ENCODE measurements around the gene CEP128.

Gene CEP128

DNA sequence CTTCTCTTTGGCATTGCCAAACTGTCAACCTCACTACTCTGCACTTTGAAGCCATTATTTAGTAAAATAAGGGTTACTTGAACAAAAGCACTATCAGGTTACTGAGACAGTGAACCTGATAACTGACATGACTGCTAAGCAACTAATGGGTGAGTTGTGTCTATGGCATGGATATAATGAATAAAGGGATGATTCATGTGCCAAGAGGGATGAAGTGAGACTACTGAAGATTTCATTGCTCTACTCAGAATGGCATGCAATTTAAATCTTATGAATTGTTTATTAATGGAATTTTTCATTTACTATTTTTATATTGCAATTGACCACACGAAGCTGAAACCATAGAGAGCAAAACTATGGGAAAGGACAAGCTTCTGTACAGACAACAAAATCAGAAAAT lies 74.4 kb downstream of the CEP128 start:
- TF ChIP-seq, protein P1, sequence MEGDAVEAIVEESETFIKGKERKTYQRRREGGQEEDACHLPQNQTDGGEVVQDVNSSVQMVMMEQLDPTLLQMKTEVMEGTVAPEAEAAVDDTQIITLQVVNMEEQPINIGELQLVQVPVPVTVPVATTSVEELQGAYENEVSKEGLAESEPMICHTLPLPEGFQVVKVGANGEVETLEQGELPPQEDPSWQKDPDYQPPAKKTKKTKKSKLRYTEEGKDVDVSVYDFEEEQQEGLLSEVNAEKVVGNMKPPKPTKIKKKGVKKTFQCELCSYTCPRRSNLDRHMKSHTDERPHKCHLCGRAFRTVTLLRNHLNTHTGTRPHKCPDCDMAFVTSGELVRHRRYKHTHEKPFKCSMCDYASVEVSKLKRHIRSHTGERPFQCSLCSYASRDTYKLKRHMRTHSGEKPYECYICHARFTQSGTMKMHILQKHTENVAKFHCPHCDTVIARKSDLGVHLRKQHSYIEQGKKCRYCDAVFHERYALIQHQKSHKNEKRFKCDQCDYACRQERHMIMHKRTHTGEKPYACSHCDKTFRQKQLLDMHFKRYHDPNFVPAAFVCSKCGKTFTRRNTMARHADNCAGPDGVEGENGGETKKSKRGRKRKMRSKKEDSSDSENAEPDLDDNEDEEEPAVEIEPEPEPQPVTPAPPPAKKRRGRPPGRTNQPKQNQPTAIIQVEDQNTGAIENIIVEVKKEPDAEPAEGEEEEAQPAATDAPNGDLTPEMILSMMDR (IDR thresholded peaks at IDR 0.05; ENCODE audit: low read depth, low read length, missing control alignments) = no peak
- H3K4me3 ChIP-seq (replicated peaks; ENCODE audit: low read depth, low read length) = no peak overlapping the region
- DNase-seq (ENCODE audit: extremely low read depth, low read depth) = no peak

DNA sequence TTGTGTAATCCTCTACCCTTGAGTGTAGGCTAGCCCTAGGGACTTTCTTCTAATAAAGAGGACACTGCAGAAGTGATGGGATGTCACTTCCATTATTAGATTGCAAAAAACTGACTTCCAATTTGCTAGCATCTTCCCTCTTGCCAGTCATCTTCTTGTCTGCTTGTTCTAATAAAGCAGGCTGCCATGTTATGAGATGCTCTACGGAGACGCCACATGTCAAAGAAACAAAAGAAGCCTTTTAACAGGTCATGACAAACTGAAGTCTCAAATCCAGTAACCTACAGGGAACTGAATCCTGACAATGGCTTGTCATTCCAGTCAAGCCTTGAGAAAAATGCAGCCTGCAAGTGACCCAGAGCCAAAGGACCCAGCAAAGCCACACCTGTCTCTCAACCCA lies 76.0 kb downstream of the CEP128 start:
- H3K4me3 ChIP-seq (replicated peaks; ENCODE audit: low read depth, low read length) = no peak overlapping the region
- no peak for DNase-seq (ENCODE audit: extremely low read depth, low read depth)
- TF ChIP-seq, protein P1 (IDR thresholded peaks at IDR 0.05; ENCODE audit: low read depth, low read length, missing control alignments) = no peak

GRCh38 chr14:80862983-80863382 lies 78.6 kb downstream of the CEP128 start:
- DNase-seq (ENCODE audit: extremely low read depth, low read depth) = no peak
- no peak overlapping the region for H3K4me3 ChIP-seq (replicated peaks; ENCODE audit: low read depth, low read length)
- TF ChIP-seq, protein P1 (IDR thresholded peaks at IDR 0.05; ENCODE audit: low read depth, low read length, missing control alignments) = no peak

DNA sequence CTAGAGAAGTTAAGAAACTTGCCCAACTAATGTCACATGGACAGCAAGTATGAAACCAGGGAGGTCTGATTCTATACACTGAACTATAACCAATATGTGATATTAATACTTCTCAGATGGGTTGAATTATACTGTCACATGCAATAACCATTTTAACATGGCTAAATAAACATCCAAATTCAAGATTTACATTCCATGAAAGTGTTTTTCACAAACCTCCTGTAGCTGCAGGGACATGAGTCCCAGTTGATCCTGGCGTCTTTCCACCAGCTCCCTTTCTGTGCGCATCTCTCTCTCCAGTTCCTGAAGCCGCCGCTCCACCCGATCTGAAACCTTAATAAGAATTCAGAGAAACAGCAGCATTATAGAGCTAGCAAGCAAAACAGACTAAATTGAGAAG lies 79.0 kb downstream of the CEP128 start:
- TF ChIP-seq, protein P1 (IDR thresholded peaks at IDR 0.05; ENCODE audit: low read depth, low read length, missing control alignments) = no peak
- DNase-seq (ENCODE audit: extremely low read depth, low read depth) = no peak
- no peak overlapping the region for H3K4me3 ChIP-seq (replicated peaks; ENCODE audit: low read depth, low read length)

DNA sequence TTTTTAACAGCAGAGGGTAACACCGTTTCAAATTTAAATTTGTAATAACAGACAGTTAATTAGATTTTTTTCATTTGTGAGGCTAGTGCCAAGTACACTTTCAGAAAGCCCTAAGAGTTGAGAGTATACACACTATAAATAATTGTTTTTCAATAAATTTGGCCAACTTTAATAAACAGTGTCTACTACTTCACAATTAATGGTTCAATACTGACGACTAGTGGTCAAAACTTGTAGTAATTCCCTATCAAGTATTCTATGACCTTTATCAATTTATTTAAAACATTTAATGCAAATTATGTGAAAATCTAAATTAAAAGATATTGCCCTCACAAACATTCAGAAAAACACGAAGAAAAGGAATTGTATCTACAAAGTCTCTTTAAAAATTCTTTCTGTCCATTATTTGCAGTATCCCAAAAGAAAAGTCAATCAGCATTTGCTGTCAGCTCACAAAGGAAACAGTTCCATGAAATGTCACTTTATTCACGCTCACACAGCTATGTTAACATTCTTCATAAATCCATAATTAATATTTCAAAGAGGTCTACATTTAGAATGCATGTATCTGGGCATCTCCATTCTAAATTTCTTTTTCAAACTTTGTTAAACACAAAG lies 91.2 kb downstream of the CEP128 start:
- TF ChIP-seq, protein P1 (IDR thresholded peaks at IDR 0.05; ENCODE audit: low read depth, low read length, missing control alignments) = peak; percentile 19
- peak; percentile 15 for DNase-seq (ENCODE audit: extremely low read depth, low read depth)

DNA sequence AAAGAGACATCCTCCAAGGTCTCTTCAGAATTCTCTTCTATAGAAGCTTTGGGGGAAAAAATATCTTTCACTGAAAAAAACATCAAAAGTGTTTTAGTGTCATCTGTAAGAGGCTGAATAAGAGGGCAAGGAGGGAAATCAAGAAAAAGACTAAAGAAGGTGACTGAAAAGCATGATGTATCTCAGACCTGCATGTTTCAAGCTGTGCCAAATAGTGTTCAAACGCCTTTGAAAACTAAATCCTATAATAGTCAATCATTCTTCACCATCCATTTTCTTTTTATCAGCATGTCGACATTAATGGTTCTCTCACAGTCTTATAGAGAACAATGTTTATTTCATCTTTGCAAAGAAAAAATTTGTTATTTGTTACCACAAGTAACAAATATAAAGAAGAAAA lies 94.5 kb downstream of the CEP128 start:
- TF ChIP-seq, protein P1 (IDR thresholded peaks at IDR 0.05; ENCODE audit: low read depth, low read length, missing control alignments) = no peak
- no peak for DNase-seq (ENCODE audit: extremely low read depth, low read depth)
- H3K4me3 ChIP-seq (replicated peaks; ENCODE audit: low read depth, low read length) = no peak overlapping the region

More for the DNA sequence above, 91.2 kb downstream of the CEP128 start:
- no peak overlapping the region for H3K4me3 ChIP-seq (replicated peaks; ENCODE audit: low read depth, low read length)

- no peak overlapping the region for H3K4me3 ChIP-seq (replicated peaks; ENCODE audit: low read depth, low read length)
- no peak for DNase-seq (ENCODE audit: extremely low read depth, low read depth)
- TF ChIP-seq, protein P1 (IDR thresholded peaks at IDR 0.05; ENCODE audit: low read depth, low read length, missing control alignments) = no peak
Measured at GRCh38 chr14:80845856-80846255, 95.7 kb downstream of the CEP128 start.

All from HFF-Myc (cell line).